K562 (cell line): Measurements from ENCODE around the gene ZNF83. TPM values are rescaled to one million over a fixed set of nuclear protein-coding genes. Genes with fewer than 3 reads are reported as not detected.
A peak's percentile ranks its signal among the peaks of the same experiment; 100 is the strongest.

Experiments
- ATAC-seq: fragments of 200-7000 bp; cut with Tn5 transposase; 3 replicates; pipeline ENCODE4 v1.9.1; 2020; ENCODE audit warnings: moderate library complexity
- BruUV-seq: library from RNA; stranded (reverse); fragments of 400-500 nt; replicated peaks from 2 replicates; lab custom pipeline; 2021; lab: Mats Ljungman, UMichigan
- CTCF ChIA-PET: fragments of 300-600 bp; formaldehyde crosslinking; extraction: SDS; loops from one replicate; lab custom pipeline; 2021; ENCODE audit warnings: low intra/inter-chr PET ratio; lab: Yijun Ruan, JAX
- POLR2A ChIA-PET: fragments of 300-600, 350-650 bp; sonication (Branson Sonifier 250); formaldehyde crosslinking; extraction: SDS; loops from one replicate; lab custom pipeline; 2021; ENCODE audit warnings: antibody characterized with exemption, inconsistent platforms; lab: Yijun Ruan, JAX
- DNase-seq, 4 experiments: peaks; one replicate each; pipeline versions ENCODE4 v3.0.0 to v3.0.0-alpha.2; 2011 to 2018; ENCODE audit warnings: low spot score in 3 of 4, mixed read lengths in 3 of 4; ENCODE audit errors: extremely low read depth in 1 of 4
- FAIRE-seq: peaks from 2 replicates; lab custom pipeline; 2011; peaks lifted over from hg19 to GRCh38; lab: Jason Lieb, UNC
- H2AFZ ChIP-seq: 2 replicates; pipeline ENCODE4 v1.6.0; 2011; ENCODE audit warnings: low read depth, low read length, control low read depth, inconsistent platforms
- H3K27ac ChIP-seq: fragments of 200-600 bp; 3 replicates; pipeline ENCODE4 v1.8.0; 2011; ENCODE audit warnings: low read depth, mild to moderate bottlenecking, control low read depth, inconsistent platforms, low read length, moderate library complexity, mixed read lengths; ENCODE audit errors: extremely low read depth
- H3K27me3 ChIP-seq, 2 experiments: fragments of 300-600 bp in 1 of 2; 2 replicates in 1 of 2; 3 replicates in 1 of 2; pipeline versions ENCODE4 v1.6.0 to v1.8.0; 2011; ENCODE audit warnings: inconsistent platforms in 2 of 2, low read length in 2 of 2, mild to moderate bottlenecking in 1 of 2, mixed read lengths in 1 of 2, moderate library complexity in 1 of 2; ENCODE audit not compliant: control insufficient read depth in 2 of 2, insufficient read depth in 2 of 2
- H3K36me3 ChIP-seq: fragments of 300-600 bp; 3 replicates; pipeline ENCODE4 v1.8.0; 2011; ENCODE audit warnings: mild to moderate bottlenecking, low read length, inconsistent platforms; ENCODE audit not compliant: control insufficient read depth, insufficient read depth
- H3K4me1 ChIP-seq, 2 experiments: fragments of 200-600 bp in 1 of 2; replicated peaks in 1 of 2; 2 replicates in 1 of 2; 3 replicates in 1 of 2; pipeline versions ENCODE4 v1.5.1 to v1.8.0; 2011; ENCODE audit warnings: inconsistent platforms in 2 of 2, low read length in 2 of 2, mild to moderate bottlenecking in 1 of 2, mixed read lengths in 1 of 2, moderate library complexity in 1 of 2; ENCODE audit not compliant: control insufficient read depth in 2 of 2, insufficient read depth in 2 of 2
- H3K4me2 ChIP-seq: 2 replicates; pipeline ENCODE4 v1.6.1; 2011; ENCODE audit warnings: low read length, control low read depth, inconsistent platforms, mixed read lengths; ENCODE audit not compliant: insufficient read depth
- H3K4me3 ChIP-seq: fragments of 200-600 bp; sonication (generic), shearing (Covaris generic); 2 replicates; pipeline ENCODE4 v1.5.1; 2016; ENCODE audit warnings: control low read depth, inconsistent platforms
- H3K79me2 ChIP-seq: fragments of 200-600 bp; 3 replicates; pipeline ENCODE4 v1.8.0; 2011; ENCODE audit warnings: low read length, inconsistent platforms; ENCODE audit not compliant: control insufficient read depth, insufficient read depth
- H3K9ac ChIP-seq, 2 experiments: 2 replicates each; pipeline versions ENCODE4 v1.6.0 to v1.6.1; 2011; ENCODE audit warnings: low read depth in 2 of 2, low read length in 2 of 2, control low read depth in 1 of 2, inconsistent platforms in 1 of 2, mild to moderate bottlenecking in 1 of 2, mixed read lengths in 1 of 2; ENCODE audit not compliant: insufficient read depth in 1 of 2
- H3K9me1 ChIP-seq: one replicate; pipeline ENCODE4 v1.6.0; 2011; ENCODE audit warnings: inconsistent platforms, mild to moderate bottlenecking, low read length, moderate library complexity; ENCODE audit not compliant: control insufficient read depth, insufficient read depth
- H3K9me3 ChIP-seq: replicated peaks from 2 replicates; pipeline ENCODE4 v1.5.1; 2011; ENCODE audit warnings: low read depth, low read length, inconsistent platforms; ENCODE audit not compliant: control insufficient read depth, insufficient read depth
- H4K20me1 ChIP-seq: replicated peaks from 2 replicates; pipeline ENCODE4 v1.6.1; 2011; ENCODE audit warnings: low read length, inconsistent platforms, mixed read lengths; ENCODE audit not compliant: control insufficient read depth, insufficient read depth
- HDAC8 ChIP-seq: fragments of 450-650 bp; IDR thresholded peaks from 2 replicates; pipeline ENCODE4 v1.6.1; 2016; ENCODE audit warnings: mild to moderate bottlenecking, missing genetic modification characterization, moderate library complexity, missing compliant biosample characterization
- PML ChIP-seq: IDR thresholded peaks from 2 replicates; pipeline ENCODE4 v1.6.1; 2012; ENCODE audit warnings: low read length, inconsistent platforms
- PRPF4 ChIP-seq: fragments of 200-400 bp; formaldehyde crosslinking; IDR thresholded peaks from one replicate; pipeline ENCODE4 v1.6.1; 2017; ENCODE audit warnings: low read length, low read depth, mild to moderate bottlenecking; ENCODE audit not compliant: insufficient read depth, poor library complexity, severe bottlenecking
- RFX7 ChIP-seq: fragments of 250-450 bp; sonication (Bioruptor Pico); IDR thresholded peaks from 2 replicates; pipeline ENCODE4 v1.5.1; 2021; ENCODE audit warnings: mild to moderate bottlenecking
- RHOXF2B ChIP-seq: fragments of 250-450 bp; sonication (Bioruptor Pico); conservative IDR thresholded peaks from 2 replicates; pipeline ENCODE4 v1.5.1; 2021
- RNF219 ChIP-seq: fragments of 250-450 bp; sonication (Bioruptor Pico); IDR thresholded peaks from 2 replicates; pipeline ENCODE4 v1.5.0; 2022; ENCODE audit warnings: mild to moderate bottlenecking
- SAP30 ChIP-seq: fragments of 200-600 bp; sonication (generic); IDR thresholded peaks from 2 replicates; pipeline ENCODE4 v1.6.1; 2012; ENCODE audit warnings: borderline replicate concordance, low read depth, mild to moderate bottlenecking, moderate library complexity, low read length, control low read depth, inconsistent platforms; ENCODE audit not compliant: insufficient read depth, poor library complexity, severe bottlenecking
- SREBF2 ChIP-seq: sonication (generic); formaldehyde crosslinking; IDR thresholded peaks from 2 replicates; pipeline ENCODE4 v1.4.0; 2020; ENCODE audit warnings: mild to moderate bottlenecking, missing genetic modification reagents
- TGIF2 ChIP-seq: sonication (generic); formaldehyde crosslinking; IDR thresholded peaks from 2 replicates; pipeline ENCODE4 v1.8.1; 2022; ENCODE audit warnings: mild to moderate bottlenecking, missing genetic modification reagents, moderate library complexity
- ZFP36 ChIP-seq: fragments of 150-350 bp; IDR thresholded peaks from 2 replicates; pipeline ENCODE4 v1.6.1; 2018; ENCODE audit warnings: low read length, low read depth; ENCODE audit not compliant: partially characterized antibody
- ZNF354B ChIP-seq: fragments of 250-450 bp; sonication (Bioruptor Pico); IDR thresholded peaks from 2 replicates; pipeline ENCODE4 v1.4.0; 2020
- ZNF384 ChIP-seq: IDR thresholded peaks from 2 replicates; pipeline ENCODE4 v1.6.1; 2012; ENCODE audit warnings: low read depth, low read length, improper control_type of control experiment
- WGBS: fragments of 100-300 bp; shearing (Covaris generic); methylation state at CpG from one replicate; pipeline ENCODE4 v1.1.6; 2016; ENCODE audit warnings: low coverage, mixed read lengths; ENCODE audit not compliant: insufficient coverage; ENCODE audit errors: missing lambda C conversion rate; 5-methylcytosine and 5-hydroxymethylcytosine counted together
- in situ Hi-C: fragments of 300-500 bp; cut with MboI; formaldehyde crosslinking; loops from 4 replicates; pipeline ENCODE4 v1.15.0; 2018; ENCODE audit warnings: inconsistent platforms, mixed read lengths
- intact Hi-C: fragments of 100-400 bp; cut with micrococcal nuclease; formaldehyde crosslinking; loops from 2 replicates; pipeline ENCODE4 v1.14.2; 2022
- polyA plus RNA-seq, 8 experiments: library from polyadenylated mRNA; depleted of rRNA in 4 of 8; stranded (reverse) in 5 of 8; unstranded in 3 of 8; fragments of >200 nt; fragmentation: Nextera tagmentation in 2 of 8; fragmentation: Illumina TruSeq in 1 of 8; extraction: Ambion mirVana in 2 of 8; extraction: Trizol in 1 of 8; gene quantifications; 2 replicates each; pipeline versions ENCODE4 v1.2.1 to v1.2.3, GENCODE V29; 2011 to 2014; ENCODE audit warnings: inconsistent platforms in 1 of 8, missing spikeins in 1 of 8
- total RNA-seq, 7 experiments: library from RNA; depleted of rRNA in 6 of 7; stranded (reverse); fragments of >200 nt in 6 of 7; fragmentation: Illumina TruSeq in 2 of 7; extraction: Trizol in 2 of 7; gene quantifications; 2 replicates each; pipeline versions ENCODE4 v1.2.1 to v1.2.3, GENCODE V29; 2011 to 2021; ENCODE audit warnings: low replicate concordance in 1 of 7
- TF ChIP-seq, protein P1 (sequence below), 2 experiments: fragments of 450-650 bp in 1 of 2; sonication (generic) in 1 of 2; formaldehyde crosslinking in 1 of 2; IDR thresholded peaks in 1 of 2; conservative IDR thresholded peaks in 1 of 2; 2 replicates each; pipeline versions ENCODE4 v1.6.1 to v1.8.1; 2016 to 2023; ENCODE audit warnings: mild to moderate bottlenecking in 2 of 2, moderate library complexity in 2 of 2, inconsistent platforms in 1 of 2, missing genetic modification reagents in 1 of 2

Gene ZNF83
- total and polyA plus RNA-seq, 9 of the 15 experiments (the other 6 are each of a cell fraction or from before 2014, with no cell fraction given): 18.6 to 74.3 (median 51.9) TPM

GRCh38 chr19:52662631-52663030 lies 24.5 kb upstream of the ZNF83 start:
- BruUV-seq: no TSS peak
- intact Hi-C loops (no loop called here), in situ Hi-C loops (no loop called here)
- H3K9me3 ChIP-seq: no peaks in the 10 kb centered on the region
- no peak for TF ChIP-seq ZFP36
- TF ChIP-seq, protein P1, sequence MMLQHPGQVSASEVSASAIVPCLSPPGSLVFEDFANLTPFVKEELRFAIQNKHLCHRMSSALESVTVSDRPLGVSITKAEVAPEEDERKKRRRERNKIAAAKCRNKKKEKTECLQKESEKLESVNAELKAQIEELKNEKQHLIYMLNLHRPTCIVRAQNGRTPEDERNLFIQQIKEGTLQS (IDR thresholded peaks at IDR 0.05): 0 out of 2 replicates have a peak, but pooled peaks have one; percentile 14
- TF ChIP-seq, protein P1 (CRISPR knock-in tag; conservative IDR thresholded peaks at IDR 0.05): no peak
- TF ChIP-seq, all 486 proteins: peak for 1
- Histone ChIP-seq H4K20me1 (no peaks in the 10 kb centered on the region), H3K4me1 (peaks cover 15 to 26% of the 10 kb centered on the region in 2 experiments), H3K4me3 (no peak overlapping the region), H3K27me3 (no peaks in the 10 kb centered on the region), H3K9ac (no peak overlapping the region; a peak in 1 of 4 replicates), H3K4me2 (no peak overlapping the region), H3K27ac (no peak overlapping the region), H3K79me2 (peaks cover 60% of the 10 kb centered on the region), H2AFZ (no peak overlapping the region), H3K9me1 (peaks cover 2% of the 10 kb centered on the region), H3K36me3 (peaks cover 79% of the 10 kb centered on the region; the same call in 2 of the 3 replicates)
- 78% methylated on average over 3 of the region's 3 CpGs for WGBS
- DNase-seq: no peak
- POLR2A ChIA-PET: interaction anchor here (0.7 kb wide), 1 partner anchor 9 kb away, joined by 3 read pairs; no protein-coding TSS in a partner anchor
- FAIRE-seq: no peak
- no peak for ATAC-seq
- CTCF ChIA-PET: no interaction called here

- peaks cover 46% of the 10 kb centered on the region for H3K79me2 ChIP-seq
- peaks cover 84% of the 10 kb centered on the region; the same call in 2 of the 3 replicates for H3K36me3 ChIP-seq
- no peak overlapping the region for H2AFZ ChIP-seq
- no peak for FAIRE-seq
- H4K20me1 ChIP-seq: no peaks in the 10 kb centered on the region
- in situ Hi-C loops (no loop called here), intact Hi-C loops (no loop called here)
- BruUV-seq: no TSS peak
- no peak overlapping the region for H3K4me3 ChIP-seq
- no peaks in the 10 kb centered on the region for H3K27me3 ChIP-seq
- WGBS: 81% methylated on average over 3 of the region's 3 CpGs
- H3K9ac ChIP-seq: no peak overlapping the region
- no peak for DNase-seq
- no peak overlapping the region for H3K27ac ChIP-seq
- no peaks in the 10 kb centered on the region for H3K9me3 ChIP-seq
- no peak overlapping the region for H3K4me2 ChIP-seq
- CTCF ChIA-PET: no interaction called here
- ATAC-seq: no peak
- POLR2A ChIA-PET: no interaction called here
- H3K9me1 ChIP-seq: peaks cover 2% of the 10 kb centered on the region
- peaks cover 15 to 16% of the 10 kb centered on the region in 2 experiments for H3K4me1 ChIP-seq
- no peak for TF ChIP-seq RHOXF2B (CRISPR knock-in tag)
- TF ChIP-seq HDAC8: no peak
- no peak for TF ChIP-seq RFX7
- TF ChIP-seq ZNF354B (CRISPR knock-in tag): no peak
- TF ChIP-seq PML: no peak
- TF ChIP-seq PRPF4: no peak
- no peak for TF ChIP-seq RNF219 (CRISPR knock-in tag)
- no peak for TF ChIP-seq SREBF2 (CRISPR knock-in tag)
- no peak for TF ChIP-seq TGIF2
- TF ChIP-seq SAP30: no peak
- TF ChIP-seq ZNF384: no peak
These were observed 22.8 kb upstream of the ZNF83 start for GRCh38 chr19:52660981-52661380.
